Measurements from ENCODE around the gene ACVR2A.
A peak's percentile ranks its signal among the peaks of the same experiment; 100 is the strongest.

Gene ACVR2A

GRCh38 chr2:147937744-147938349, 93.0 kb downstream of the ACVR2A start:
- Histone ChIP-seq H3K27ac (no peak overlapping the region), H3K9me3 (no peaks in the 10 kb centered on the region), H3K4me3 (ENCODE audit: low read depth in 1 of 2, low read length in 1 of 2) (no peak overlapping the region), H3K4me1 (ENCODE audit: control insufficient read depth in 1 of 2, insufficient read depth in 1 of 2, low read depth in 1 of 2, low read length in 1 of 2) (no peaks in the 10 kb centered on the region), H3K27me3 (no peaks in the 10 kb centered on the region), H3K36me3 (peaks cover 79% of the 10 kb centered on the region)
- peak; percentile 79 for TF ChIP-seq CTCF (IDR thresholded peaks at IDR 0.05)

GRCh38 chr2:147939313-147939712, 94.5 kb downstream of the ACVR2A start:
- TF ChIP-seq CTCF (IDR thresholded peaks at IDR 0.05) = no peak
- H3K4me1 ChIP-seq (ENCODE audit: control insufficient read depth in 1 of 2, insufficient read depth in 1 of 2, low read depth in 1 of 2, low read length in 1 of 2) = no peaks in the 10 kb centered on the region
- peaks cover 74% of the 10 kb centered on the region for H3K36me3 ChIP-seq
- H3K27ac ChIP-seq = no peak overlapping the region
- no peak overlapping the region for H3K4me3 ChIP-seq (ENCODE audit: low read depth in 1 of 2, low read length in 1 of 2)
- H3K9me3 ChIP-seq = no peaks in the 10 kb centered on the region
- no peaks in the 10 kb centered on the region for H3K27me3 ChIP-seq

GRCh38 chr2:147945660-147946059, 100.8 kb downstream of the ACVR2A start:
- Histone ChIP-seq H3K36me3 (peaks cover 24% of the 10 kb centered on the region), H3K4me1 (ENCODE audit: control insufficient read depth in 1 of 2, insufficient read depth in 1 of 2, low read depth in 1 of 2, low read length in 1 of 2) (no peaks in the 10 kb centered on the region), H3K27ac (no peak overlapping the region), H3K9me3 (no peaks in the 10 kb centered on the region), H3K4me3 (ENCODE audit: low read depth in 1 of 2, low read length in 1 of 2) (no peak overlapping the region), H3K27me3 (no peaks in the 10 kb centered on the region)
- TF ChIP-seq CTCF (IDR thresholded peaks at IDR 0.05) = no peak

- H3K36me3 ChIP-seq = peaks cover 22% of the 10 kb centered on the region
- TF ChIP-seq CTCF (IDR thresholded peaks at IDR 0.05) = no peak
- H3K27ac ChIP-seq = no peak overlapping the region
Measured at GRCh38 chr2:147952118-147952517, 107.3 kb downstream of the ACVR2A start.

GRCh38 chr2:147968571-147968970, 123.7 kb downstream of the ACVR2A start:
- peaks cover 11% of the 10 kb centered on the region for H3K36me3 ChIP-seq
- H3K27ac ChIP-seq = no peak overlapping the region
- H3K27me3 ChIP-seq = no peaks in the 10 kb centered on the region
- no peaks in the 10 kb centered on the region for H3K4me1 ChIP-seq (ENCODE audit: control insufficient read depth in 1 of 2, insufficient read depth in 1 of 2, low read depth in 1 of 2, low read length in 1 of 2)
- TF ChIP-seq CTCF (IDR thresholded peaks at IDR 0.05) = no peak
- H3K4me3 ChIP-seq (ENCODE audit: low read depth in 1 of 2, low read length in 1 of 2) = no peak overlapping the region
- no peaks in the 10 kb centered on the region for H3K9me3 ChIP-seq

More at GRCh38 chr2:147952118-147952517, 107.3 kb downstream of the ACVR2A start:
- Histone ChIP-seq H3K4me3 (ENCODE audit: low read depth in 1 of 2, low read length in 1 of 2) (no peak overlapping the region), H3K27me3 (no peaks in the 10 kb centered on the region), H3K4me1 (ENCODE audit: control insufficient read depth in 1 of 2, insufficient read depth in 1 of 2, low read depth in 1 of 2, low read length in 1 of 2) (no peaks in the 10 kb centered on the region), H3K9me3 (no peaks in the 10 kb centered on the region)

Measured in neutrophil (primary cell).